ENCODE measurements around the gene TMEM145.
"Not testable (repeated sequence)": the region's sequence is repeated elsewhere in the genome, so short reads cannot be mapped to it uniquely, and the experiment has no call there.

The TMEM145 gene

GRCh38 chr19:42323852-42324654 is 10.9 kb downstream of the TMEM145 start:
- Histone ChIP-seq H3K36me3 (replicated peaks) (peaks cover 3% of the 10 kb centered on the region; the same call in 1 of the 2 replicates), H3K4me1 (peaks cover 10% of the 10 kb centered on the region), H3K4me3 (no peak overlapping the region), H3K27me3 (ENCODE audit: low read depth) (no peaks in the 10 kb centered on the region), H3K9me3 (no peaks in the 10 kb centered on the region)
- in situ Hi-C loops (cut with MboI; ENCODE audit: low sequenced_read_pairs) = no loop called here
- no peak for DNase-seq (ENCODE audit: low spot score in 2 of 2)

- in situ Hi-C loops (cut with MboI; ENCODE audit: low sequenced_read_pairs) = no loop called here
- Histone ChIP-seq H3K36me3 (replicated peaks) (peaks cover 3% of the 10 kb centered on the region; the same call in 1 of the 2 replicates), H3K4me1 (peaks cover 10% of the 10 kb centered on the region), H3K4me3 (peak overlapping the region; percentile 7), H3K9me3 (no peaks in the 10 kb centered on the region), H3K27me3 (ENCODE audit: low read depth) (no peaks in the 10 kb centered on the region)
- DNase-seq (ENCODE audit: low spot score in 2 of 2) = no peak
Measured at GRCh38 chr19:42324655-42325307, 11.7 kb downstream of the TMEM145 start.

- DNase-seq (ENCODE audit: low spot score in 2 of 2) = peak; percentile 98 to 99
- Histone ChIP-seq H3K27me3 (ENCODE audit: low read depth) (no peaks in the 10 kb centered on the region), H3K36me3 (replicated peaks) (peaks cover 3% of the 10 kb centered on the region; the same call in 1 of the 2 replicates), H3K9me3 (no peaks in the 10 kb centered on the region), H3K4me1 (peaks cover 10% of the 10 kb centered on the region), H3K4me3 (peak within 1 kb of the TSS; percentile 85)
- in situ Hi-C loops (cut with MboI; ENCODE audit: low sequenced_read_pairs) = no loop called here
Measured at GRCh38 chr19:42325308-42325895, 12.3 kb downstream of the TMEM145 start, which contains the start of gene MEGF8. Gene MEGF8, plus strand, starts transcription at chr19:42325635. Its CDS starts 609 bp downstream, at chr19:42326244.

- in situ Hi-C loops (cut with MboI; ENCODE audit: low sequenced_read_pairs) = no loop called here
- Histone ChIP-seq H3K36me3 (replicated peaks) (peaks cover 3% of the 10 kb centered on the region; the same call in 1 of the 2 replicates), H3K27me3 (ENCODE audit: low read depth) (no peaks in the 10 kb centered on the region), H3K4me1 (peaks cover 10% of the 10 kb centered on the region), H3K9me3 (no peaks in the 10 kb centered on the region), H3K4me3 (peak overlapping the region; percentile 85)
- DNase-seq (ENCODE audit: low spot score in 2 of 2) = peak in 1 of 2 experiments; percentile 36
Measured at GRCh38 chr19:42325896-42326771, 13.0 kb downstream of the TMEM145 start.

- no peak for DNase-seq (ENCODE audit: low spot score in 2 of 2)
- Histone ChIP-seq H3K4me3 (peak overlapping the region; percentile 85), H3K9me3 (no peaks in the 10 kb centered on the region), H3K36me3 (replicated peaks) (peaks cover 3% of the 10 kb centered on the region; the same call in 1 of the 2 replicates), H3K4me1 (peaks cover 10% of the 10 kb centered on the region), H3K27me3 (ENCODE audit: low read depth) (no peaks in the 10 kb centered on the region)
- in situ Hi-C loops (cut with MboI; ENCODE audit: low sequenced_read_pairs) = no loop called here
Measured at GRCh38 chr19:42326969-42327368, 13.9 kb downstream of the TMEM145 start.

- no peak for DNase-seq (ENCODE audit: low spot score in 2 of 2)
- H3K4me1 ChIP-seq = peaks cover 10% of the 10 kb centered on the region
- no peaks in the 10 kb centered on the region for H3K9me3 ChIP-seq
- in situ Hi-C loops (cut with MboI; ENCODE audit: low sequenced_read_pairs) = no loop called here
- no peaks in the 10 kb centered on the region for H3K27me3 ChIP-seq (ENCODE audit: low read depth)
- H3K4me3 ChIP-seq = peak overlapping the region; percentile 85; the same call in 1 of the 2 replicates
- peaks cover 3% of the 10 kb centered on the region; the same call in 1 of the 2 replicates for H3K36me3 ChIP-seq (replicated peaks)
Measured at GRCh38 chr19:42327381-42327780, 14.3 kb downstream of the TMEM145 start.

- peaks cover 5% of the 10 kb centered on the region; the same call in 1 of the 2 replicates for H3K36me3 ChIP-seq (replicated peaks)
- in situ Hi-C loops (cut with MboI; ENCODE audit: low sequenced_read_pairs) = no loop called here
- no peaks in the 10 kb centered on the region for H3K9me3 ChIP-seq
- H3K27me3 ChIP-seq (ENCODE audit: low read depth) = no peaks in the 10 kb centered on the region
- no peak overlapping the region for H3K4me3 ChIP-seq
- H3K4me1 ChIP-seq = peaks cover 10% of the 10 kb centered on the region
- no peak for DNase-seq (ENCODE audit: low spot score in 2 of 2)
Measured at GRCh38 chr19:42328106-42328505, 15.0 kb downstream of the TMEM145 start.

- H3K27me3 ChIP-seq (ENCODE audit: low read depth) = no peaks in the 10 kb centered on the region
- DNase-seq (ENCODE audit: low spot score in 2 of 2) = no peak
- H3K4me3 ChIP-seq = no peak overlapping the region
- in situ Hi-C loops (cut with MboI; ENCODE audit: low sequenced_read_pairs) = no loop called here
- H3K4me1 ChIP-seq = peaks cover 10% of the 10 kb centered on the region
- no peaks in the 10 kb centered on the region for H3K9me3 ChIP-seq
- peaks cover 5% of the 10 kb centered on the region; the same call in 1 of the 2 replicates for H3K36me3 ChIP-seq (replicated peaks)
Measured at GRCh38 chr19:42328854-42329253, 15.7 kb downstream of the TMEM145 start.

GRCh38 chr19:42330241-42330711 is 17.2 kb downstream of the TMEM145 start:
- Histone ChIP-seq H3K27me3 (ENCODE audit: low read depth) (no peaks in the 10 kb centered on the region), H3K36me3 (replicated peaks) (peaks cover 5% of the 10 kb centered on the region; the same call in 1 of the 2 replicates), H3K9me3 (no peaks in the 10 kb centered on the region), H3K4me3 (no peak overlapping the region), H3K4me1 (peaks cover 10% of the 10 kb centered on the region)
- DNase-seq (ENCODE audit: low spot score in 2 of 2) = no peak
- in situ Hi-C loops (cut with MboI; ENCODE audit: low sequenced_read_pairs) = no loop called here

- H3K27me3 ChIP-seq (ENCODE audit: low read depth); DNase-seq (ENCODE audit: low spot score in 2 of 2); in situ Hi-C loops (cut with MboI; ENCODE audit: low sequenced_read_pairs); H3K9me3 ChIP-seq; H3K4me3 ChIP-seq; H3K36me3 ChIP-seq (replicated peaks): not testable (repeated sequence)
- peaks cover 10% of the 10 kb centered on the region for H3K4me1 ChIP-seq
Measured at GRCh38 chr19:42331333-42331732, 18.2 kb downstream of the TMEM145 start.

GRCh38 chr19:42332059-42332458 is 18.9 kb downstream of the TMEM145 start:
- in situ Hi-C loops (cut with MboI; ENCODE audit: low sequenced_read_pairs) = no loop called here
- peaks cover 13% of the 10 kb centered on the region for H3K36me3 ChIP-seq (replicated peaks)
- no peaks in the 10 kb centered on the region for H3K9me3 ChIP-seq
- no peaks in the 10 kb centered on the region for H3K27me3 ChIP-seq (ENCODE audit: low read depth)
- H3K4me1 ChIP-seq = peaks cover 7% of the 10 kb centered on the region
- H3K4me3 ChIP-seq = no peak overlapping the region
- no peak for DNase-seq (ENCODE audit: low spot score in 2 of 2)

GRCh38 chr19:42333018-42333417 is 19.9 kb downstream of the TMEM145 start:
- no peak overlapping the region for H3K4me3 ChIP-seq
- no peak for DNase-seq (ENCODE audit: low spot score in 2 of 2)
- H3K4me1 ChIP-seq = no peaks in the 10 kb centered on the region
- peaks cover 11% of the 10 kb centered on the region for H3K36me3 ChIP-seq (replicated peaks)
- H3K27me3 ChIP-seq (ENCODE audit: low read depth) = no peaks in the 10 kb centered on the region
- in situ Hi-C loops (cut with MboI; ENCODE audit: low sequenced_read_pairs) = no loop called here
- H3K9me3 ChIP-seq = no peaks in the 10 kb centered on the region
